WERI-Rb-1 (cell line): ENCODE measurements around the gene TTLL8.

ENCODE experiments used
- DNase-seq: peaks from one replicate; pipeline ENCODE4 v3.0.0-alpha.2; 2020
- H3K27ac ChIP-seq: fragments of 250-450 bp; sonication (Bioruptor Pico); 2 replicates; pipeline ENCODE4 v1.5.1; 2020; ENCODE audit warnings: mild to moderate bottlenecking, moderate library complexity
- H3K27me3 ChIP-seq: fragments of 250-450 bp; sonication (Bioruptor Pico); 2 replicates; pipeline ENCODE4 v1.5.1; 2021; ENCODE audit warnings: mild to moderate bottlenecking, low read depth, moderate library complexity; ENCODE audit not compliant: insufficient read depth, severe bottlenecking
- H3K36me3 ChIP-seq: fragments of 250-450 bp; sonication (Bioruptor Pico); 2 replicates; pipeline ENCODE4 v1.5.1; 2020; ENCODE audit warnings: mild to moderate bottlenecking, moderate library complexity
- H3K4me3 ChIP-seq: 2 replicates; pipeline ENCODE4 v1.5.1; 2011; ENCODE audit warnings: low read depth, mild to moderate bottlenecking, control low read depth, low read length
- H3K9me3 ChIP-seq: fragments of 250-450 bp; sonication (Bioruptor Pico); 2 replicates; pipeline ENCODE4 v1.5.1; 2021; ENCODE audit warnings: mild to moderate bottlenecking, moderate library complexity; ENCODE audit not compliant: severe bottlenecking
- TF ChIP-seq, protein P1 (sequence below): IDR thresholded peaks from 2 replicates; pipeline ENCODE4 v1.5.1; 2011; ENCODE audit warnings: low read depth, mild to moderate bottlenecking, control low read depth, inconsistent platforms, low read length

TTLL8 gene

DNA sequence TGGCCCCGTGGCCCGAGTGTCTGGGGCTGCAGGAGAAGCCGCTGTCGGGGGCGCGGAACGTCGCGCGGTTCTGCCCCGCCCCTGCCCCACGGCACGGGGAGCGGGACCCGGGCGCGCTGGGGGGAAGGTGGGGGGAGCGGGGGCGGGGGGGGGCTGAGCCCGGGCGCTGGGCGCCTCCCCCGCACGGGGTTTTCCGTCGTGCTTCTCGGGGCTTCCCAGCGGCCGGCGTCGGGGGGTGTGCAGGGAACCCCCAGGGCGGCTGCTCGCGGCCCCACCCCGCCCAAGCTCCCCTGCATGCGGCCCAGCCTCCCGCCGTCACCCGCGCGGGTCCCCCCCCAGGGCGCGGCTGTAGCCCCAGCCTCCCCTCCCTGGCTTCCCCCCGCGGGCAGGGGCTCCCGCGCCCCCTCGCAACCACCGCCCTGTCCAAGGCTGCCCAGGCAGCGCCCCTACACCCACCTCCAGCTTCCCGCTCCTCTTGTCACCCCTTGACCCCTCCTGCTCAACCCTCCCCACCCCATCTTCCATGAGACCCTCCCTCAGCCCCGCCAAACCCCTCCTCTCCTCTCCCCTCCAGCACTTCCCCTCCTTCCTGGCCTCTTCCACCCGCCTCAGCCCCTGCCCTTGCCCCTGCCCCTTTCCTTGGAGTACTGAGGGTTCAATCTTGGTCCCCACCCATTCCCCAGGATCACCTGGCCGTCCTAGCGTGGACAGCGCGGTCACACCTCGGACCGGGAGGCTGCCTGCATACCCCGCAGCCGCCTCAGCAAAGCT, 47.2 kb downstream of the TTLL8 start:
- no peak overlapping the region for H3K27ac ChIP-seq
- no peak overlapping the region for H3K4me3 ChIP-seq
- no peaks in the 10 kb centered on the region for H3K9me3 ChIP-seq
- no peaks in the 10 kb centered on the region for H3K36me3 ChIP-seq
- DNase-seq, result no peak
- H3K27me3 ChIP-seq, result peaks cover 11% of the 10 kb centered on the region
- TF ChIP-seq, protein P1, sequence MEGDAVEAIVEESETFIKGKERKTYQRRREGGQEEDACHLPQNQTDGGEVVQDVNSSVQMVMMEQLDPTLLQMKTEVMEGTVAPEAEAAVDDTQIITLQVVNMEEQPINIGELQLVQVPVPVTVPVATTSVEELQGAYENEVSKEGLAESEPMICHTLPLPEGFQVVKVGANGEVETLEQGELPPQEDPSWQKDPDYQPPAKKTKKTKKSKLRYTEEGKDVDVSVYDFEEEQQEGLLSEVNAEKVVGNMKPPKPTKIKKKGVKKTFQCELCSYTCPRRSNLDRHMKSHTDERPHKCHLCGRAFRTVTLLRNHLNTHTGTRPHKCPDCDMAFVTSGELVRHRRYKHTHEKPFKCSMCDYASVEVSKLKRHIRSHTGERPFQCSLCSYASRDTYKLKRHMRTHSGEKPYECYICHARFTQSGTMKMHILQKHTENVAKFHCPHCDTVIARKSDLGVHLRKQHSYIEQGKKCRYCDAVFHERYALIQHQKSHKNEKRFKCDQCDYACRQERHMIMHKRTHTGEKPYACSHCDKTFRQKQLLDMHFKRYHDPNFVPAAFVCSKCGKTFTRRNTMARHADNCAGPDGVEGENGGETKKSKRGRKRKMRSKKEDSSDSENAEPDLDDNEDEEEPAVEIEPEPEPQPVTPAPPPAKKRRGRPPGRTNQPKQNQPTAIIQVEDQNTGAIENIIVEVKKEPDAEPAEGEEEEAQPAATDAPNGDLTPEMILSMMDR, result no peak

- Histone ChIP-seq H3K9me3 (no peaks in the 10 kb centered on the region), H3K4me3 (no peak overlapping the region), H3K27me3 (peaks cover 11% of the 10 kb centered on the region), H3K36me3 (no peaks in the 10 kb centered on the region), H3K27ac (no peak overlapping the region)
- DNase-seq, result no peak
- TF ChIP-seq, protein P1, result no peak
These were observed 48.1 kb downstream of the TTLL8 start for GRCh38 chr22:50009765-50010675.

DNA sequence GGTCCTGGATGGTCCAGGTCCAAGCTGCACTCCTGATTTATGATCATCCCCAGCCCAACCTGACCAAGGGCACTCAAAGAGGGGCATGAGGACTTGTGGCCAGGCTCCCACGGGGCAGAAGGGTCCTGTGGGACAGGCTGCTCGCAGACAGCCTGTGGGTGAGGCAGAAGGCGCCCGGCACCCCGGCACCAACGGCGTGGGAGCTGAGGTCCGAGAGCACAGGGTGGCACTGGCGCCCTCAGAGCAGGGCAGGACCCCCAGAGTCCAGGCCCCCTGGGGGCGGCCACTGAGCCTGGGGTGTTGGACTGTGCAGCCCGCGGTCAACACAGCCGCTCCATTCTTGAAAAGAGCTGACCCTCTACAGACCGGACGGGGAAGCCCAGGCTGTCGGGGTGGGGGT, 48.8 kb downstream of the TTLL8 start:
- TF ChIP-seq, protein P1, result no peak
- peaks cover 3% of the 10 kb centered on the region for H3K27me3 ChIP-seq
- H3K36me3 ChIP-seq, result no peaks in the 10 kb centered on the region
- no peak for DNase-seq
- H3K4me3 ChIP-seq, result no peak overlapping the region
- H3K27ac ChIP-seq, result no peak overlapping the region
- H3K9me3 ChIP-seq, result no peaks in the 10 kb centered on the region

- Histone ChIP-seq H3K27ac (no peak overlapping the region), H3K4me3 (no peak overlapping the region), H3K27me3 (no peaks in the 10 kb centered on the region), H3K36me3 (no peaks in the 10 kb centered on the region), H3K9me3 (no peaks in the 10 kb centered on the region)
- DNase-seq, result no peak
- TF ChIP-seq, protein P1, result no peak
These were observed 49.7 kb downstream of the TTLL8 start for GRCh38 chr22:50008151-50009040.

DNA sequence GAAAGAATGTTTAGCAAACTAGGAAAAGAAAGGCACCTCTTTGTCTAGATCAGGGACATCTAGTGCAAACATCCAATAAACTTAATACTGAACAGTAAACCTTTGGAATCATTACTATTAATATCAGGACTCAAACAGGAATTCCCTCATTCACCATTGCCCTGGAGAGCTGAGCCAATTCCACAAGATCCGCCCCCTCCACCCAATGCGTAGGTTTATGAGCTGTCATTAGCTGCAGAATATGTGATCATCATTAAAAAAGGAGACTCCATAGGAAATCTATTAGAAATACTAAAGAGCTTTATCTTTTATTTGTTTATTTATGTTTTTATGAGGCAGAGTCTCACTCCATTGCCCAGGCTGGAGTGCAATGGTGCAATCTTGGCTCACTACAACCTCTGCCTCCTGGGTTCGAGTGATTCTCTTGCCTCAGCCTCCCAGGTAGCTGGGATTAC, 51.0 kb downstream of the TTLL8 start:
- DNase-seq, result no peak
- H3K9me3 ChIP-seq, result no peaks in the 10 kb centered on the region
- H3K4me3 ChIP-seq, result no peak overlapping the region
- no peaks in the 10 kb centered on the region for H3K36me3 ChIP-seq
- TF ChIP-seq, protein P1, result no peak
- no peak overlapping the region for H3K27ac ChIP-seq
- no peaks in the 10 kb centered on the region for H3K27me3 ChIP-seq
